ENCODE results near the gene OR2B2.
A peak's percentile ranks its signal among the peaks of the same experiment; 100 is the strongest.

Gene OR2B2

DNA sequence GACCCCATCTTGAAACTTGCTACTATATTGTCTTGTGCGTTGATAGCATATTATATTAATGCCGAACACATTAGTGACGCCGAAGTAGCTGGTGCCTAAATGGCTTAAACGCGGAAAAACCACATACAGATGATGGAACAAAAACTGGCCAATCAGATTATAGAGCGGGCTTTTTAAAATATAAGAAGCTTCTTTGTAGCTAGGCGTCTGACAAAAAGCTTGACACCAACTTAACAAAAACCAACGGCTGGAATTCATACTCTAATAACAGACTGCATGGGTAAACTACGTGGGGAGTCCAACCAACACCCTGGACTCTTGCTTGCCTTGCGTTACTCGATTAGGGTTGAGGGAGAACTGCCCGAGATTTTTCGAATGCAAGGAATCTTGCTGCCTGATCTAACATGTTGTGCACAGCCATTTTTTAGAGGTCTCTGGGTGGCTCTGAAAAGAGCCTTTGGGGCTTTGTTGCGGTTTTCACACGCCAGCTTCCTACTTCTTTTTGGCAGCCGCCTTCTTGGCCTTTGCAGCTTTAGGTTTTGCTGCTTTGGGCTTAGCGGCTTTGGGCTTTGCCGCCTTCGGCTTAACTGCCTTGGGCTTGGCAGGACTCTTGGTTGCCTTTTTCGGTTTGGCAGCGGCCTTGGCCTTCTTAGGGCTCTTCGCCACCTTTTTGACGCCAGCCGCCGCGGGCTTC is 45.7 kb downstream of the OR2B2 start:
- peak in 2 of 14 donors; percentile 11 to 48 for DNase-seq

DNA sequence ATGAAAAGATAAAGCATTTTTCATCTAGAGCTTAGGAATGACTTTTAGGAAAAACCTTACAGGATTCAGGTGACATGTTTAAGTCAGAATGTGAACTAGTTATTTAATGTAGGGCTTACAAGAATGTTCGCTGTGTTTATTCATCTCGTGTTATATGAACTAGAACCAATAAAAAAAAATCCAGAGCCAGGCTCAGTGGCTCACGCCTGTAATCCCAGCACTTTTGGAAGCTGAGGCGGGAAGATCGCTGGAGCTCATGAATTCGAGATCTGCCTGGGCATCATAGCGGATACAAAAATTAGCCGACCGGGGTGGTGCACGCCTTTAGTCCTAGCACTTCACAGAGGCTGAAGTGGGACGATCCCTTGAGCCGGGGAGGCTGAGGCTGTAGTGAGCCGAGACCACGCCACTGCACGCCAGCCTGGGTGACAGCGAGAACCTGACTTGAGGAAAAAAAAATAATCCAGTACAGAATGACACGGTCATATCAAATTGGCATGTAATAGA is 46.3 kb downstream of the OR2B2 start:
- DNase-seq, result peak in 1 of 14 donors; percentile 34

DNA sequence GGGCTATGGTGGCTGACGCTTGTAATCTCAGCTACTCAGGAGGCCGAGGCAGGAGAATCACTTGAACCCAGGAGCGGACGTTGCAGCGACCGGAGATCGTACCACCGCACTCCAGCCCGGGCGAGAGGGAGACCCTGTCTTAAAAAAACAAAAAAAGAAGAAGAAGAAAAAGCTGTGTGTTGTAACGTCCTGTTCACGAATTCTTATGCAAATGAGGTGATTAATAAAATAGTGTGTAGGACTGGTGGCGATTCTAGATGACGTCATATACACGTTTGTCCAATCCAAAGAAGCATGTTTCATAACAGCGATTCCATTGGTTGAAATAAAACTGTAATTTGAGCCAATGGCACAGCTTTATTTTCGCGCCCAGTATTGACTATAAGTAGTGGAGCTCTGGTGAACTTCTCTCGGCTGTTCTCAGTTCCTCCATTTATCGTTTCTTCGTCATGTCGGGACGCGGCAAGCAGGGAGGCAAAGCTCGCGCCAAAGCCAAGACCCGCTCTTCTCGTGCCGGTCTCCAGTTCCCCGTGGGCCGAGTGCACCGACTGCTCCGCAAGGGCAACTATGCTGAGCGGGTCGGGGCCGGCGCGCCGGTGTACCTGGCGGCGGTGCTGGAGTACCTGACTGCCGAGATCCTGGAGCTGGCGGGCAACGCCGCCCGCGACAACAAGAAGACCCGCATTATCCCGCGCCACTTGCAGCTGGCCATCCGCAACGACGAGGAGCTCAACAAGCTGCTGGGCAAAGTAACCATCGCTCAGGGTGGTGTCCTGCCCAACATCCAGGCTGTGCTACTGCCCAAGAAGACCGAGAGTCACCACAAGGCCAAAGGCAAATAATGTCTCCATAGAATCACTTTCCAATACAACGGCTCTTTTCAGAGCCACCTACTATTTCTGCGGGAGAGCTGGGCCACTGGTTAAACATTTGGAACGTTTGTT is 47.0 kb downstream of the OR2B2 start:
- peak in 12 of 14 donors; percentile 19 to 89 (median 48) for DNase-seq

DNA sequence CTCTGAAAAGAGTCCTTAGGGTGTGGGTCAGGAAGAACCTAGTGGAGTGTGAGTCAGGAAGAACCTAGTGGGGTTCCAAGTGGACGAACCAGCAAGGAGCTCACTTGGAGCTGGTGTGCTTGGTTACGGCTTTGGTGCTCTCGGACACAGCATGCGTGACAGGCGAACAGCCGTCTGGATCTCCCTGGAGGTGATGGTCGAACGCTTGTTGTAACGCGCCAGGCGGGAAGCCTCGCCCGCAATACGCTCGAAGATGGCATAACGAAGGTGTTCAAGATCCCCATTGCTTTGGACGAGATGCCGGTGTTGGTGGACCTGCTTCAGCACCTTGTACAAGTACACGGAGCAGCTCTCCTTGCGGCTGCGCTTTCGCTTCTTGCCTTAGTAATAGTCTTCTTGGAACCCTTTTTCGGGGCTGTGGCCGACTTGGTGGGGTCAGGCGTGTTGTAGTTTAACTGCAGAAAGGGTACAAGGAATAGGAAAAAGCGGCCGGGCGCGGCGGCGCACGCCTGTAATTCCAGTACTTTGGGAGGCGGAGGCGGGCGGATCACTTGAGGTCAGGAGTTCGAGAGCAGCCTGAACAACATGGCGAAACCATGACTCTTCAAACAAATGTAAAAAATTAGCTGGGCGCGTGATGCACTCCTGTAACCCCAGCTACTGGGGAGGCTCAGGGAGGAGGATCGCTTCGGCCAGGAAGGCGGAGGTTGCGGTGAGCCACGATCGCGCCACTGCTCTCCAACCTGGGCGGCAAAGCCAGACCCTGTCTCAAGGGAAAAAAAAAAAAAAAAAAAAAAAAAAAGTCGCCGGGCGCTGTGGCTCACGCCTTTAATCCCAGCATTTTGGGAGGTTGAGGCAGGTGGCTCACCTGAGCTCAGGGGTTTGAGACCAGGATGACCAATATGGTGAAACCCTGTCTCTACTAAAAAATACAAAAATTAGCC is 48.0 kb downstream of the OR2B2 start:
- peak in 4 of 14 donors; percentile 4 to 22 (median 10) for DNase-seq

DNA sequence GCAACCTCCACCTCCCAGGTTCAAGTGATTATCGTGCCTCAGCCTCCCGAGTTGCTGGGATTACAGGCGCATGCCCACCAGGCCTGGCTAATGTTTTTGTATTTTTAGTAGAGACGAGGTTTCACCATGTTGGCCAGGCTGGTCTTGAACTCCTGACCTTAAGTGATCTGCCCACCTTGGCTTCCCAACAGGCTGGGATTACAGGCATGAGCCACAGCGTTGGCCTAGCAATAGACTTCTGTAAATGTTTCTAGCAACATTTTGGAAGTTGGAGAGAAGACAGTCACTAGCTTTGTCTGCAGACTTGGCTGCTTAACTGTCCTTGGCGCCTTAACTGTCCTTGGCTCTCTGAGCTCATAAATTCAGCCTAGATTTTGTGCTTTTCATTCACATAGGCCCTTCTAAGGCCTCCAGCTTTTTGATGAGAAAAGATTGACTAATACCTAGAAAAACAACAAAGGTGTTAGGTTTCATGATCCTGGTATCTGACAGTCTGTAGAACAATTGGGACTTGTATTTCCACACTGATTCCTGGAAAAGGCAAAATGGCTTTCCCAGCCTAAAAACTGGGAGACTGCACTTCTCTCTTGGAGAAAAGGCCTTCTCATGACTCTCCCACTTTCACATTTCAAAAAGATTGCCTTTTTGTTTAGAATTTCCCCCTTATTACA is 49.7 kb downstream of the OR2B2 start:
- DNase-seq, result peak in 7 of 14 donors; percentile 4 to 46 (median 17)

DNA sequence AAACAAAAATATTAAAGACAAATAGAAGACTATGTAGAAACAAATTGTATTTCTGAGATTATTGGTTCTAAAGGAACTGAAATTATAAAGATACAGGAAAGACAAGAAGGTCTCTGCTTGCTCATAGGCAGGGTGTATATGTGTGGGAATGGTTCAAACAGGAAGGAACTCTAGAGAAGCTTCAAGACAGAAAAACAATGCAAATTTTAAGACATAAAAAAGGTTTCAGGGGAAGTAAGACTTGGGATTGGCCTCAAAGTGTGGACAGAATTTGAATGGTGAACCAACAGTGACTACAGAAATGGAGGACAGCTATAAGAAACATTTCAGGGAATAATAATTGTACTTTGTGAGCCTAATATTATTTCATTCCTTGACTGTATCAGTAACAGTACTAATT is 50.3 kb downstream of the OR2B2 start:
- no peak for DNase-seq

DNA sequence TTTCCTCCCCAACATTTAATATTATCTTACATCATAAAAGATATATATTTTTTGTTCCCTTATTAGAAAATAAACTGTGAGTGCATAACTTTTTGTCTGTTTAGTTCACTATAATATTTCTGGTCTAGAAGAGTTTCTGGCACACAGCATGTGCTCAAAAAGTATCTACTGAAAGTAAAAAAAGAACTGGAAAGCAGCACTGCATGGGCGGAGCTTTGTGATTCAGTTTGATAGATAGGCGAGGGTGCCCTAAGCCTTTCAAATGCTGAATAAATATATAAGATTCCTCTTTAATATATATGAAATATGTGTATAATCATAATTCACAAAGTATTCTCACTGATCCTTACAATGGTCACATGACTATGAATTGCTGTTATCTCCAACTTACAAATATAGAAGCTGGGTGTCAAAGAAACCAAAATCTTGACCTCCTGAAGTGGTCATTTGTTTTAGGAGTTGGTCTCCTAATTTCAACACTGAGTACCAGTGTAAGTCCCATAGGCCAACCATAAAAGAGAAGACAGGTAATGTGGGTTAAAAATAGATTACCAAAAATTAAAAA is 50.8 kb downstream of the OR2B2 start:
- DNase-seq, result no peak
